HG02938 (cell line): ENCODE results near the gene ZNF202.
"Not testable (repeated sequence)": the region's sequence is repeated elsewhere in the genome, so short reads cannot be mapped to it uniquely, and the experiment has no call there.

ENCODE experiments used
- ATAC-seq: cut with Tn5 transposase; IDR thresholded peaks from one replicate; pipeline ENCODE4 v1.9.1; 2021; ENCODE audit warnings: mild to moderate bottlenecking, moderate library complexity; ENCODE audit not compliant: unreplicated experiment

The ZNF202 gene

GRCh38 chr11:123742031-123742723 is 717 bp upstream of the ZNF202 start:
- ATAC-seq = peak; percentile 6

DNA sequence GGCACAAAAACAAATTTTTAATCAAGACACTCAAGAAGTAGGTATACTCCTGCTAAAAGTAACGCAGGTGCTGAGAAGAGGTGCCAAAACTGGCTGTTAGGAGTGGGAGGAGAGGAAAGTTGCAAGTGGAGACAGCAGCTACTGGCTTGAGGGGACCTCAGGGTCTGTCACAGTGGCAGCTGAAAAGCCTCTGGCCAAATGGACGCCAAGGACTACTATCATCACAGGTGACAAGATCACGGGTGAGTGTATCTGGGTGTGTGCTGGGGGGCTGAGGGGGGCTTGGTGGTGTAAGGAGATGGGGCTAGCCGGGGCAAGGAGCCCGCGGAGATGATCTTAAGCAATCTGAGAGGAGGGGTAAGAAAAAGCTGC is 687 bp downstream of the ZNF202 start:
- ATAC-seq = no peak

GRCh38 chr11:123738374-123738773 is 3.1 kb downstream of the ZNF202 start:
- ATAC-seq = no peak

DNA sequence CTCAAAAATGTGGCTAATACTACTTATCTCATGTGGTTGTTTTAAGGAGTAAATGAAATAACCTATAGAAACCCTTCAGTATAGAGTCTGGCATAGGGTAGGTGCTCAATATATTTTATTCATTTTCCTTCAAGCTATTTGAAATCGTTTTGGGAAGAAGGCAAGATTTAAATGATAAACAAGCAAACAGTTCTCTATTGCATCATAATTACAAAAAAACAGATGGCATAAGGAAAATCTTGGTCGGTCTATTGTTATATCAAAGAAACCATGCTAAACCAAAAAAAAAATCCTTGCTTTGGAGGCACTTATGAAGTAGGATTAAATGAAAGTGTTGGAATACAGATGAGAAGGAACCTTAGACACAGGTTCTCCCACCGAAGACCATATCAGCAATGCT is 4.7 kb downstream of the ZNF202 start:
- no peak for ATAC-seq

- no peak for ATAC-seq
These were observed 11.9 kb downstream of the ZNF202 start for GRCh38 chr11:123729602-123730001.

- ATAC-seq = no peak
These were observed 15.3 kb downstream of the ZNF202 start for GRCh38 chr11:123725995-123726655.

- ATAC-seq = no peak
These were observed 22.0 kb downstream of the ZNF202 start for GRCh38 chr11:123719452-123719851.

DNA sequence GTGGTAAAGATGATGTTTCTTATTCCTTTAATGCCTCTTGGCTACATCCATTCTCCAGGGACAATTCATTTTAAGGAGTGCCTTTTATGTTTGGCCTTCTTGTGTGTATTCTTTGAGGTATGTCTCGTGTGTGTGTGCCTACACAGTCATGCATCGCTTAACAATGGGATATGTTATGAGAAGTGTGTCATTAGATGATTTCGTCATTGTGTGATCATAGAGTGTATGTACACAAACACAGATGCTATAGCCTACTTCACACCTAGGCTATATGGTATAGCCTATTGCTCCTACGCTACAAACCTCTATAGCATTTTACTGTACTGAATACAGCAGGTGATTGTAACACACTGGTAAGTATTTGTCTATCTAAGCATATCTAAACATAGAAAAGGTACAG is 23.0 kb downstream of the ZNF202 start:
- ATAC-seq = no peak

GRCh38 chr11:123718063-123718462 is 23.4 kb downstream of the ZNF202 start:
- ATAC-seq = no peak

DNA sequence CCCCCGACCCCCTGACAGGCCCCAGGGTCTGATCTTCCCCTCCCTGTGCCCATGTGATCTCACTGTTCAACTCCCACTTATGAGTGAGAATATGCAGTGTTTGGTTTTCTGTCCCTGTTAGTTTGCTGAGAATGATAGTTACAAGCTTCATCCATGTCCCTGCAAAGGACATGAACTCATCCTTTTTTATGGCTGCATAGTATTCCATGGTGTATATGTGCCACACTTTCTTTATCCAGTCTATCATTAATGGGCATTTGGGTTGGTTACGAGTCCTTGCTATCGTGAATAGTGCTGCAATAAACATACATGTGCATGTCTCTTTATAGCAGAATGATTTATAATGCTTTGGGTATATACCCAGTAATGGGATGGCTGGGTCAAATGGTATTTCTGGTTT is 28.8 kb downstream of the ZNF202 start:
- not testable (repeated sequence) for ATAC-seq

- ATAC-seq = no peak
These were observed 33.8 kb downstream of the ZNF202 start for GRCh38 chr11:123707606-123708205.

GRCh38 chr11:123707206-123707605 is 34.3 kb downstream of the ZNF202 start:
- no peak for ATAC-seq

DNA sequence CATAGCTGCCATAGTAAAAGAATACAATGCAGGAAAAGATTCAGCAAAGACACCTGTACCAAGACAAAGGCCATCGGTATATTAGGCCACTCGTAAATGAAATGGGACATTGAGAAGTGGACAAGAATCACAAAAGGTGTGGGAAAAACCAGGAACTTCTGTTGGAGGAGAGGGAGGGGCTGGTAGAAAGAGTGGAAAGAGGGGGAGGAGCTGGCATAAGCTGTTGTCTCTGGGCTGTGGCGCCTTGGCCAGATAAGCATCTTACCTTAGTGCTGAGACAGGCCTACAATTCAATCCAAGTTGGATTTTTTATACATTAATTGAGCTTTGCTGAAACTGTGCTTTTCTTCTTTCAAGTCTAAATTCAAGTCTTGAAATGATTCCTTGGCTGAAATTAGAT is 37.1 kb downstream of the ZNF202 start:
- no peak for ATAC-seq

- no peak for ATAC-seq
These were observed 38.8 kb downstream of the ZNF202 start for GRCh38 chr11:123702696-123703095.

- ATAC-seq = no peak
These were observed 39.3 kb downstream of the ZNF202 start for GRCh38 chr11:123702139-123702538.

- ATAC-seq = no peak
These were observed 40.7 kb downstream of the ZNF202 start for GRCh38 chr11:123700772-123701171.

DNA sequence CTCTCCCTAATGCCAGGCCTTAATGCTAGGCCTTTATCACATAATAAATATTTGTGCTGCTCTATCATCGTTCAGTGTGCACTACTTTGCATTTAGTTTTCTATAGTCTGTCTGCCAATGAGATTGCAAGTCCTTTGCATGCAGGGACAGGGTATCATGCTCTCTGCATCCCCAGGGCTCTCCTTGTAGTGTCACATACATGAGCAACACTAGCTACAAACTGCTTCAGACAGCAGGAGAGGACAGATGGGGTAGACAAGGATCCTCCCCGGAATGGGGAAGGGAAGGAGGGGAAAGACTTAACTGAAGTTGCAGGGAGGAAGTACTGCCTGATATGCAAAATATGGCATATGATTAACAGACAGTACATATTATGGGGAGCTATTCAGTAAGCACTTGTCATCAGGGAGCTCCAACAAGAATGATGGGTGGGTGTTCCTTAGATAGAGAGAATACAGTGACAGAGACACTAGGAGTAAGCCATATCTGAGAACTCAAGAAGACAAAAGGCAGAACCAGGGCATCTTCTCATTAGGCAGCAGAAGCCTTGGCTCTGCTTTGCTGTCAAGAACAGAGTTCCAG is 42.8 kb downstream of the ZNF202 start:
- no peak for ATAC-seq

GRCh38 chr11:123696183-123696582 is 45.3 kb downstream of the ZNF202 start:
- ATAC-seq = no peak

DNA sequence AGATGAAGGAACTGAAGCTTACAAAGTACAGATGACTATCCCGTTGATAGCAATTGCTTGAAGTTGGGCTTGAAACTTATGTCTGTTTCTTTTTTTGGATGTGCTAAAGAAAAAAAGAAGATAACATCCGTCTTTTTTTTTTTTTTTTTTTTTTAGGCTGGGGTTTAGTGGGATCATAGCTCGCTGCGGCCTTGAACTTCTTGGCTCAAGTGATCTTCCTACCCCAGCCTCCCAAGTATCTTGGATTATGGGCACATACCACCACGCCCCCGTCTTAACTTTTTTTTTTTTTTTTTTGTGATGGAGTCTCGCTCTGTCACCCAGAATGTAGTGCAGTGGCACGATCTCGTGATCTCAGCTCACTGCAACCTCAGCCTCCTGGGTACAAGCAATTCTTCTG is 46.2 kb downstream of the ZNF202 start:
- ATAC-seq = no peak

DNA sequence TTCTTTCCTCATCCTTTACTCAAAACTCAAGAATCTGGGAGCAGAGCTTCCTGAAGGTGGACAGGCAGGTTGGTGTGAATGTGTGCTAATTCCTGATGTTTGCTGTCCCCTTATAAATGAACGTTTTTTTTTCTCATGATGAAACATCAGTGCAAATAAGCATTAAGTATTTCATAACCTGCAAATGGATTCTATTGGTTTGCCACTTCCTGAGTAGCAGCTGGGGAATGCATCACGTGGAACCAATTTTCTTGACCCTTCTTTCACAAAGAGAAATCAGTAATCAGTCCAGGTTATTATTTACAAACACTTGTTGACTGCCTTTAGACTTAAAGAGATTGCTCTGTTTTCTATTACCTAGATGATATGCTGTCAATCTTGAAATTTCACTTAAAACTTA is 46.9 kb downstream of the ZNF202 start:
- ATAC-seq = no peak

- ATAC-seq = no peak
These were observed 48.5 kb downstream of the ZNF202 start for GRCh38 chr11:123692961-123693360.

DNA sequence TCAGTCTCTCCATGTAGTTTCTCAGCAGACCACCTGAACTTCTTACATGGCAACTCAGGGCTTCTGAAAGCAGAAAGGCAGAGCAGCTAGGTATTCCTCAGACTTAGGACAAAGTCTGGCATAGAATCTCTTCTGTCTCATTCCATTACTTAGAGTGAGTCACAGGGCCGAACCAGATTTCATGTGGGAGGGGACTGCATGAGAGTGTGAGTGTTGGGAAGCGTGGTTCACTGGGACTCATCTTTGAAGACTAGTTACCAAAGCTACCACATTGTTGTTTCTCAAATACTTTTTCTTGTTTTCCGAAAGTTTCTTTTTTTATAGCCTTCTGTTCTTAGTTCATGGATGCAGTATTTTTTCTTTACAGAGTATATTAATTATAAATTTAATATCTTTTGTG is 51.0 kb downstream of the ZNF202 start:
- ATAC-seq = no peak
